ENCODE results near the gene R3HDM1. TPM values are rescaled to one million over a fixed set of nuclear protein-coding genes. Genes with fewer than 3 reads are reported as not detected.

R3HDM1 gene
- polyA plus RNA-seq, 2 of the 4 experiments (the other 2 are of a cell fraction), result 27.6 to 63.3 TPM

- TF ChIP-seq RARB (CRISPR knock-in tag; IDR thresholded peaks at IDR 0.05) (no peak), KDM1A (IDR thresholded peaks at IDR 0.05; ENCODE audit: low read depth) (no peak), EHMT2 (IDR thresholded peaks at IDR 0.05; ENCODE audit: low read depth) (no peak), GATA3 (IDR thresholded peaks at IDR 0.05; ENCODE audit: borderline replicate concordance) (no peak), MAFK (IDR thresholded peaks at IDR 0.05; ENCODE audit: partially characterized antibody) (no peak), EHF (CRISPR knock-in tag; IDR thresholded peaks at IDR 0.05) (no peak), BHLHE40 (IDR thresholded peaks at IDR 0.05; ENCODE audit: low read depth, low read length) (no peak), RAD21 (conservative IDR thresholded peaks at IDR 0.05 in 1 of 2, IDR thresholded peaks at IDR 0.05 in 1 of 2) (no peak), CHD4 (IDR thresholded peaks at IDR 0.05; ENCODE audit: borderline replicate concordance) (no peak), REST (IDR thresholded peaks at IDR 0.05) (no peak)
Measured at GRCh38 chr2:135733045-135733444, 201.8 kb downstream of the R3HDM1 start (continued).

- Histone ChIP-seq H3K4me2 (no peak overlapping the region), H3K4me1 (no peaks in the 10 kb centered on the region), H3K4me3 (no peak overlapping the region), H3K9me3 (no peaks in the 10 kb centered on the region), H3K27ac (no peak overlapping the region)
- FAIRE-seq, result no peak
- POLR2A ChIA-PET, result no interaction called here
- CTCF ChIA-PET, result no interaction called here
- 82% methylated on average over 5 of the region's 5 CpGs for WGBS (ENCODE audit: missing lambda C conversion rate)
- no peak for DNase-seq (ENCODE audit: low read depth in 1 of 2, low spot score in 1 of 2)
- no peak for ATAC-seq
- TF ChIP-seq EHMT2 (IDR thresholded peaks at IDR 0.05; ENCODE audit: low read depth), result no peak
- TF ChIP-seq JUNB (IDR thresholded peaks at IDR 0.05), result no peak
- TF ChIP-seq HOXB13 (CRISPR knock-in tag; IDR thresholded peaks at IDR 0.05; ENCODE audit: low read depth), result no peak
- no peak for TF ChIP-seq BHLHE40 (IDR thresholded peaks at IDR 0.05; ENCODE audit: low read depth, low read length)
- TF ChIP-seq HOXB5 (CRISPR knock-in tag; IDR thresholded peaks at IDR 0.05), result no peak
- TF ChIP-seq CBX8 (IDR thresholded peaks at IDR 0.05), result no peak
- no peak for TF ChIP-seq RCOR1 (IDR thresholded peaks at IDR 0.05; ENCODE audit: low read depth, low read length)
- no peak for TF ChIP-seq HMGXB4 (CRISPR knock-in tag; IDR thresholded peaks at IDR 0.05; ENCODE audit: borderline replicate concordance)
- TF ChIP-seq SREBF2 (IDR thresholded peaks at IDR 0.05), result no peak
Measured at GRCh38 chr2:135736546-135736945, 205.3 kb downstream of the R3HDM1 start.

GRCh38 chr2:135740206-135740605 lies 208.9 kb downstream of the R3HDM1 start:
- no peaks in the 10 kb centered on the region for H3K9me3 ChIP-seq
- H3K4me2 ChIP-seq, result no peak overlapping the region
- H3K4me1 ChIP-seq, result peaks cover 20% of the 10 kb centered on the region; the same call in 2 of the 3 replicates
- ChIA-PET POLR2A (no interaction called here), CTCF (interaction anchor here (1.5 to 1.9 kb wide), 2 partner anchors 29 to 31 kb away, joined by 3 to 5 read pairs; no protein-coding TSS in a partner anchor)
- H3K27ac ChIP-seq, result no peak overlapping the region
- no peak for ATAC-seq
- no peak overlapping the region for H3K4me3 ChIP-seq
- whole genome bisulfite sequencing (ENCODE audit: missing lambda C conversion rate), result 96% methylated on average over 3 of the region's 3 CpGs
- TF ChIP-seq HMGXB4 (CRISPR knock-in tag; IDR thresholded peaks at IDR 0.05; ENCODE audit: borderline replicate concordance) (no peak), POLR2AphosphoS2 (conservative IDR thresholded peaks at IDR 0.05; ENCODE audit: low read length) (no peak), FOSB (CRISPR knock-in tag; IDR thresholded peaks at IDR 0.05) (no peak), HOXB5 (CRISPR knock-in tag; IDR thresholded peaks at IDR 0.05) (no peak), MYC (IDR thresholded peaks at IDR 0.05; ENCODE audit: borderline replicate concordance, low read length) (no peak), EHMT2 (IDR thresholded peaks at IDR 0.05; ENCODE audit: low read depth) (no peak), JUNB (IDR thresholded peaks at IDR 0.05) (no peak), POLR2A (IDR thresholded peaks at IDR 0.05; ENCODE audit: low read length) (no peak), TP53 (CRISPR knock-in tag; IDR thresholded peaks at IDR 0.05) (no peak), HOXA7 (CRISPR knock-in tag; IDR thresholded peaks at IDR 0.05) (no peak)
- FAIRE-seq, result no peak
- DNase-seq (ENCODE audit: low read depth in 1 of 2, low spot score in 1 of 2), result no peak

All from A549 (cell line).